HepG2 (cell line): ENCODE measurements around the gene SLC39A1.

Experiments
- ZNF350 ChIP-seq: sonication (generic); formaldehyde crosslinking; IDR thresholded peaks from 2 replicates; pipeline ENCODE4 v1.4.0; 2020; ENCODE audit warnings: mild to moderate bottlenecking, low read depth, missing genetic modification reagents, borderline replicate concordance
- TF ChIP-seq, protein P1 (sequence below): sonication (generic); formaldehyde crosslinking; IDR thresholded peaks from 2 replicates; pipeline ENCODE4 v1.5.0; 2020; ENCODE audit warnings: mild to moderate bottlenecking, missing genetic modification reagents, moderate library complexity
- TF ChIP-seq, protein P2 (sequence below): sonication (generic); formaldehyde crosslinking; IDR thresholded peaks from 2 replicates; pipeline ENCODE4 v1.4.0; 2020; ENCODE audit warnings: mild to moderate bottlenecking, missing genetic modification reagents
- TF ChIP-seq, protein P3 (sequence below): IDR thresholded peaks from 2 replicates; pipeline ENCODE4 v1.6.1; 2012; ENCODE audit warnings: inconsistent platforms

DNA sequence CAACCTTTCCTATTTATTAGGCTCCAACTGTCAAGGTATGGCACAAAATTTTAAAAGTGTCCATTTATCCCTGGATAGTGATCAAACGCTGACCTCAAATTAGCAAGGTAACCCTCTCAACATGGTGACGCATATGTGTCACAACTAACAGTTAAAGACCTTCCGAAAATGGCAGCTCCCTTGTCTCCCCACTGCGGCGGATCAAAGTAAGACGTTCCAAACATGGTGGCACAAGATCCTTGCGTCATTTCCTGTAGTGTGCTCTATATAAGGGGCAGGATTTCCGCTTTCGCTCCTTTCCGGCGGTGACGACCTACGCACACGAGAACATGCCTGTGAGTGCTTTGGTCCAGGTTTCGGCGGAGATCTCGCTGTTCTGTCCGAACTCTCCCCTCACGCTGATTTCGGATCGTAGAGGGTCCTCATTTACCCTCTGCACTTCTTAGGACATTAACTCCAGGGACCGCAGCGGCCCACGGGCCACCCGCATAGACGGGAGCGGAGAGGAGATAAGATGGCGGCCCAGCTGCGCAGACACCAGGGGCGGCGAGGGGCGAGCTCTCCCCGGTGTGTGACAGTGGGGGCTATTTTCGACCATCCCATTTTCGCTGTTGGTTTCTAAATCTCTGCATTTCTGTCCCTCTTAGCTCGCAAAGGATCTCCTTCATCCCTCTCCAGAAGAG lies 27.3 kb upstream of the SLC39A1 start, which contains the start of gene RPS27:
- TF ChIP-seq, protein P1, sequence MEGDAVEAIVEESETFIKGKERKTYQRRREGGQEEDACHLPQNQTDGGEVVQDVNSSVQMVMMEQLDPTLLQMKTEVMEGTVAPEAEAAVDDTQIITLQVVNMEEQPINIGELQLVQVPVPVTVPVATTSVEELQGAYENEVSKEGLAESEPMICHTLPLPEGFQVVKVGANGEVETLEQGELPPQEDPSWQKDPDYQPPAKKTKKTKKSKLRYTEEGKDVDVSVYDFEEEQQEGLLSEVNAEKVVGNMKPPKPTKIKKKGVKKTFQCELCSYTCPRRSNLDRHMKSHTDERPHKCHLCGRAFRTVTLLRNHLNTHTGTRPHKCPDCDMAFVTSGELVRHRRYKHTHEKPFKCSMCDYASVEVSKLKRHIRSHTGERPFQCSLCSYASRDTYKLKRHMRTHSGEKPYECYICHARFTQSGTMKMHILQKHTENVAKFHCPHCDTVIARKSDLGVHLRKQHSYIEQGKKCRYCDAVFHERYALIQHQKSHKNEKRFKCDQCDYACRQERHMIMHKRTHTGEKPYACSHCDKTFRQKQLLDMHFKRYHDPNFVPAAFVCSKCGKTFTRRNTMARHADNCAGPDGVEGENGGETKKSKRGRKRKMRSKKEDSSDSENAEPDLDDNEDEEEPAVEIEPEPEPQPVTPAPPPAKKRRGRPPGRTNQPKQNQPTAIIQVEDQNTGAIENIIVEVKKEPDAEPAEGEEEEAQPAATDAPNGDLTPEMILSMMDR (CRISPR knock-in tag), result no peak
- TF ChIP-seq, protein P2, sequence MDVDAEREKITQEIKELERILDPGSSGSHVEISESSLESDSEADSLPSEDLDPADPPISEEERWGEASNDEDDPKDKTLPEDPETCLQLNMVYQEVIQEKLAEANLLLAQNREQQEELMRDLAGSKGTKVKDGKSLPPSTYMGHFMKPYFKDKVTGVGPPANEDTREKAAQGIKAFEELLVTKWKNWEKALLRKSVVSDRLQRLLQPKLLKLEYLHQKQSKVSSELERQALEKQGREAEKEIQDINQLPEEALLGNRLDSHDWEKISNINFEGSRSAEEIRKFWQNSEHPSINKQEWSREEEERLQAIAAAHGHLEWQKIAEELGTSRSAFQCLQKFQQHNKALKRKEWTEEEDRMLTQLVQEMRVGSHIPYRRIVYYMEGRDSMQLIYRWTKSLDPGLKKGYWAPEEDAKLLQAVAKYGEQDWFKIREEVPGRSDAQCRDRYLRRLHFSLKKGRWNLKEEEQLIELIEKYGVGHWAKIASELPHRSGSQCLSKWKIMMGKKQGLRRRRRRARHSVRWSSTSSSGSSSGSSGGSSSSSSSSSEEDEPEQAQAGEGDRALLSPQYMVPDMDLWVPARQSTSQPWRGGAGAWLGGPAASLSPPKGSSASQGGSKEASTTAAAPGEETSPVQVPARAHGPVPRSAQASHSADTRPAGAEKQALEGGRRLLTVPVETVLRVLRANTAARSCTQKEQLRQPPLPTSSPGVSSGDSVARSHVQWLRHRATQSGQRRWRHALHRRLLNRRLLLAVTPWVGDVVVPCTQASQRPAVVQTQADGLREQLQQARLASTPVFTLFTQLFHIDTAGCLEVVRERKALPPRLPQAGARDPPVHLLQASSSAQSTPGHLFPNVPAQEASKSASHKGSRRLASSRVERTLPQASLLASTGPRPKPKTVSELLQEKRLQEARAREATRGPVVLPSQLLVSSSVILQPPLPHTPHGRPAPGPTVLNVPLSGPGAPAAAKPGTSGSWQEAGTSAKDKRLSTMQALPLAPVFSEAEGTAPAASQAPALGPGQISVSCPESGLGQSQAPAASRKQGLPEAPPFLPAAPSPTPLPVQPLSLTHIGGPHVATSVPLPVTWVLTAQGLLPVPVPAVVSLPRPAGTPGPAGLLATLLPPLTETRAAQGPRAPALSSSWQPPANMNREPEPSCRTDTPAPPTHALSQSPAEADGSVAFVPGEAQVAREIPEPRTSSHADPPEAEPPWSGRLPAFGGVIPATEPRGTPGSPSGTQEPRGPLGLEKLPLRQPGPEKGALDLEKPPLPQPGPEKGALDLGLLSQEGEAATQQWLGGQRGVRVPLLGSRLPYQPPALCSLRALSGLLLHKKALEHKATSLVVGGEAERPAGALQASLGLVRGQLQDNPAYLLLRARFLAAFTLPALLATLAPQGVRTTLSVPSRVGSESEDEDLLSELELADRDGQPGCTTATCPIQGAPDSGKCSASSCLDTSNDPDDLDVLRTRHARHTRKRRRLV (CRISPR knock-in tag), result no peak
- TF ChIP-seq, protein P3, sequence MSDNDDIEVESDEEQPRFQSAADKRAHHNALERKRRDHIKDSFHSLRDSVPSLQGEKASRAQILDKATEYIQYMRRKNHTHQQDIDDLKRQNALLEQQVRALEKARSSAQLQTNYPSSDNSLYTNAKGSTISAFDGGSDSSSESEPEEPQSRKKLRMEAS, result peak; percentile 66; the same call in 1 of the 2 replicates
- peak; percentile 77; the same call in 1 of the 2 replicates for TF ChIP-seq ZNF350 (CRISPR knock-in tag)
